Stimulated activated CD8-positive, alpha-beta memory T cell treated with anti-CD3 and anti-CD28 coated beads, Interleukin-7, amount 100 ng/mL, for 48 hours (primary cell): Measurements from ENCODE around the gene DNASE2B.

Experiments used
- DNase-seq, 2 donors: peaks; one replicate each; pipeline ENCODE4 v3.0.0-alpha.2; 2020; ENCODE audit warnings: low read depth in 1 of 2; ENCODE audit errors: extremely low read depth in 1 of 2

DNASE2B gene

DNA sequence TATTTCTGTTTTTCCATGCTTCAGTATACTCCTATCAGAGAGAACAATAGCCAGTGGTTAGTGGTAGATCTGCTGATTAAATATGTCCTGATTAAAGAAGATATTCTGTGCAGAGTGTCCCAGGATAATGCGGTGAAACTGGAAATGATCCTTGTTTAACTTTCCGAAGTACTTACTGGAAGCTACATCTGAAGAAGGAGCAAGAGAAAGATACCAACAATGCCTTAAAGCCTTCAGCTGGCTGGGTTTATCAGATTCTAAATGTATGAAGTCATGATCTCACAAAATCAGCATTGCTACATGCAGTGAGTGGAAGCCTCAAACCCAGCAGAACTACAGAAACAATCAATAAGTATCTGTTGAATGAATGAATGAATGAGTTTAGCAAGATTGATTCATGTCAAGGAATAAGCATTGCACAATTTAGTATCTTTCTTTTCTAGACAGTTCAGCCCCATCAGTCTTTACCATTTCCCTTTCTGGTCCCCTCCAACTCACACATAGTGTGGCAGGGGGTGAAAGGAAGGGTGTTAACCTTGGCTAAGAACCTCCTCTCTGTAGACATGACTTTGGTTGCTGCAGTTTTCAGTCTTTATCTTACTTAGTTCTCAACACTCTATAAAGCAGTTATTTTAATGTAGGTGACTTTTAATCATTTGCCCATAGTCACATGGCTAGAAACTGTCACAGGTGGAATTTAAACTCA lies 24.7 kb upstream of the DNASE2B start:
- no peak for DNase-seq

DNA sequence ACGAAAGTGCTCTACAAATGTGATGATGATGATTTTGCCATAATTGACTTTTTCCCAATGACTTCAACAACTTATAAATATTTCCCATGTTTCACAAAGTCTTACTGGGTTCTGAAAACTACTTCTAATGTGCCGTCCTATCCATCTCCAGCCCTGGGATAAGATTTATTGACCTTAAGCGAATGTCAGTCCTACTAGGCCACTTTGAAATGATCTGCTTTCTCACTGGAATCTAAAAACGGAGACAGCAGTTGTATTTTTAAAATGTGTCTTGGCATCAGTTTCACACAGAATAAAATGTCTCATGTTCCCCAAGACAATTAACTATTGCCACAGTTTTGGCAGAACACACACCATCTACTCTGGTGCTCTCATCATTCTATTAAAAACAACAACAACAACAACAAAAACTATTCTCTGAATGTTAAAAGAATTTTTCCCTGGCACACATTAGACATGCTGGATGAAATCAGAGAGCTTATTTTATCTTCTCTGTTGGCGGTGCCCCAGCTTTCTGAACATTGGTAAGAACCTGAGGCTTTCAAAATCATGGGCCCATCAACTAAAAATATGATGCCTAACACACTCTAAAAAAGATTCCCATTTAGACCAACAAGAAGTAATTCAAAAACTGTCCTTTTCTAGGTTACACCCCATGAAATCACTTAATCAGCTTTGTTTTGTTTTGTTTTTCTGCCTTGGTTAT lies 23.1 kb upstream of the DNASE2B start:
- DNase-seq, result no peak

DNA sequence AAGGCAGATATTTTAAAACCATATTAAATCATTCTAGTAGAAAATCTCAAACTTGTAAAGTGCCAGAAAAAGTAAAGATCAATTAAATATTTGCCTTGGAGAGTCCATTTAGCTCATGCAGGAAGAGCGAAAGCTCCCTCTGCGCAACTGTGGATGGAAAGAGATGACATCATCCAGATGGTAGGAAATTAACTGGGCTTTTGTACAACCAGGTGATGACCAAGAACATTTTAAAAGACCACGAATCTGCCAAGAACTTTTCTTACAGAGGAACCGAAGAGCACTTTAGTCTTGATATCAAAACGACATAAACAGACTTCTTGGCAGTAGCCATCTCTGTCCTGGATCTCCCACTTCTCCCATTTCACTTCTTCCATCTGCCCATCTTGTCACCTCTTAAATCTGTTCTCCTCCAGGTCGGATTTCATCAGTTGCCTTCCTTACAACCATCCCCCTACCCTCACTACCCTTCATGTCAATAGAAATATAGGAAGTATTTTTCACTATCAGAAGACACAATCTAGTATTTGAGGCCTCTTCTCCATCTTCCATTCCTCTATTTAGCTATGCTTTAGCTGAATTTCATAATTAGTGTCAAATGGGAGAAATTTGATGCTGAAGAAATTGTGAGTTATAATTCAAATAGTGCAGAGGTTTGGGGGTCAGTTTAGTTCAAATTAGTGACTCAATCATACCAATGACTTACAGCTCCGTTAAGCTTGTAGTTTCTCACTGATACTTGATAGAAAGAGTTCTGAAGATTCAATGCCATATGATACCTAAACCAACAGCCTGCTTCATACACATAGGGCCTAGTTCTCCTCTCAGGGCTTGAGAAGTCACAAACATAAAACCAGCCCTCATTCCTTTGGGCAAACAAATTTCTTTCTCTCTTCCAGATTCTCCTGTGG lies 22.0 kb upstream of the DNASE2B start:
- DNase-seq, result no peak

DNA sequence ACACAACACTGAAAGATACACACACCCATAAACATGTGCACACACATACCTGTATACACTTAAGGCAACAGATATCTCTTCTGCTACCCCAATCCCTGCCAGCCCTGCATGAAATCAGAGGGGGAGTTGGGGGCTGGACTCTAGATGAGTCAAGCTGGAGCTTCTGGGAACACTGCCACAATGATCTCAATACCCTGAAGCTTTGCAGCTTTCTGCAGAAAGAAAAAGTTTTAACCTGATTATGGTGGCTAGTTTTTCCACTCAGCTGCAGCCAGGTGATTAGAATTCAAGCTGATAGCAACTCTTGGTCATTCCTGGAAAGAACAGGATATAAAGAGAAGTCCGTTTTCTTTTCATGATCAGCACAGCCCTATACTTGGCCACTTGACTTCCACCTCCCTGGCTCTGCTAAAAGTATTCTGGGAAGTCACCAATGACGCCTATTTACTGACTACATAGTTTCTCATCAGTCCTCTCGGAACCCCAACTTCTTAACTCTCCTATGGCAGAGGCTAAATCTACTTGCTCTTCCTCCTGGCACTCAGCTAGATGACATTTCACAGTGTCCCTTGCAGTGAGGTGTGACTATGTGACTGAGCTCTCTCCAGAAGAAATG lies 20.7 kb upstream of the DNASE2B start:
- no peak for DNase-seq

DNA sequence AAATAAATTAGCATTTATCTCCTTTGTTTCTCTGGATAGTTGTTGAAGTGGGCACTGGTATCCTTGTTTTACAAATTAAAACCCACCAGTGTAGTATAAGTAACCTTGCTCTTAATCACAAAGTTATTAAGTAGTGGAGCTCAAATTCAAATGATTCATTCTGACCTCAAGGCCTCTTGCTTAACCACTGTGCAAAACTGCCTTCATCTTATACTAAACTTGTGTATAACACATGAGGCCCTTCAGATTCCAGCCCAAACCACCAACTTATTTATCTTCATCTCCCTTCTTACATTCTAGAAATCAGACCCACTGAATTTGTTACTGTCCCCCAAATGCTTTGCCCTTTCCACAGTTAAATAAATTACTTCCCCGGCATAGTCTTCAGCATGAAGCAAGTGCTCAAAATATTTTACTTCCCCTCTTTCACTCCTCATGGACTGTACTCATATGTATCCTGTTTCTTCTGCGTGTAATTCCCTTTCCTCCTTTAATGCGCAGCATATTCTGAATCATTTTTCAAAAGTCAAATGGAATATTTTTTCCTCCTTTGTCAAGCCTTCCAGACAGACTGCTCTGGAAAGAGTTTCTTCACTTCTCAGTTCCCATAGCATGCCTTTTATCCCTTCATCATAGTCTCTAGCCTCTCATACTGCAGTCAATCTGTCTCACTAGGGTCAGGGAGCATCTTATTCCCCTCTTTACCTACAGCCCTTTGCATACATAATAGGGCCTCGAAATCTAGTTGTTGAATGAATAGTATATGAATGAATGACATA lies 19.0 kb upstream of the DNASE2B start:
- no peak for DNase-seq

DNA sequence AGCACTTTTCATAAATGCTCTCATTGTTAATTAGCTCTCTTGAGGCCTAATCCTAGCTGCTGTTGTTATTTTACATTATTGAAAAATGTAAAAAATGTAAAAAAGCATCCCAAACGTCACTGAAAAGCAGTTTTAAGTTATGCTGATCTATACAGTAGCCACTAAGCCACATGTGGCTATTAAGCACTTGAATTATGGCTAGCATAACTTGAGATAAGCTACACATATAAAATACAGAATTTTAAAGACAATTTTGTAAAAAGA lies 18.4 kb upstream of the DNASE2B start:
- DNase-seq, result no peak

DNA sequence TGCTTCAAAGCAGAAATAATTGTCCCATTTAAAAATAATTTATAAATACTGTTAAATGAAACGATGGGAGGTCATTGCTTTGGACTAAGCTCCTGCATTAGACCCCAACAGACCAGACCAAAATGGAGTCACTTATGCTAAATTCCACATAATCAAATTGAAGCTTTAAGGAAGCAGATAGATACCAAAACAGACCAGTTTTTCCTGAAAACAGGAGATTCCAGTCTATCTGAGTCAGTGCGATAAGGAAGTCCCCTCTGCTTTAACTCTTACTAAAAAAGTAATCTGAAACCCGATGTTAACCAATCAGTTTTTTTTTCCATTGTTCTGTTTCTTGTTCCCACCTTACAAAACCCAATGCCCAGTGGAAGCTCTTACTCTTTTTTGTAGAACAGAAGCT lies 16.2 kb upstream of the DNASE2B start:
- DNase-seq, result no peak

DNA sequence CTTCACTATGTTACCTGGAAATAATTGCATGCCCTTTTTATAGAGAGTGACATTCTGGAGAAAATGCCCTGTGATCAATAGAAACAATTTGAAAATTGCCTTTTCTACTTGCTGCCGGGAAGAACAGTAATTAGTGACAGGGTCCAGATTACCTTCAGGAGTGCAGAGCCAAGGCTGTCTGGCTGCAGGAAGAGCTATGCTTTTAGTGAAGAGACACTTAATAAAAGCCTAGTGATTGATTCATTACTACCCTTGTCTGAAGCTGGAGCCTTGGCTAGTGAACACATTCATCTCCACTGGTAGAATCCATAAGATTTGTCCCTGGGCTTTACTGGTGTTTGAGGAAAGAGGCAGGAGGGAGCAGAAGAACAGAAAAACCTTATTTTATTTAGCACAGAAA lies 12.9 kb upstream of the DNASE2B start:
- DNase-seq, result no peak

DNA sequence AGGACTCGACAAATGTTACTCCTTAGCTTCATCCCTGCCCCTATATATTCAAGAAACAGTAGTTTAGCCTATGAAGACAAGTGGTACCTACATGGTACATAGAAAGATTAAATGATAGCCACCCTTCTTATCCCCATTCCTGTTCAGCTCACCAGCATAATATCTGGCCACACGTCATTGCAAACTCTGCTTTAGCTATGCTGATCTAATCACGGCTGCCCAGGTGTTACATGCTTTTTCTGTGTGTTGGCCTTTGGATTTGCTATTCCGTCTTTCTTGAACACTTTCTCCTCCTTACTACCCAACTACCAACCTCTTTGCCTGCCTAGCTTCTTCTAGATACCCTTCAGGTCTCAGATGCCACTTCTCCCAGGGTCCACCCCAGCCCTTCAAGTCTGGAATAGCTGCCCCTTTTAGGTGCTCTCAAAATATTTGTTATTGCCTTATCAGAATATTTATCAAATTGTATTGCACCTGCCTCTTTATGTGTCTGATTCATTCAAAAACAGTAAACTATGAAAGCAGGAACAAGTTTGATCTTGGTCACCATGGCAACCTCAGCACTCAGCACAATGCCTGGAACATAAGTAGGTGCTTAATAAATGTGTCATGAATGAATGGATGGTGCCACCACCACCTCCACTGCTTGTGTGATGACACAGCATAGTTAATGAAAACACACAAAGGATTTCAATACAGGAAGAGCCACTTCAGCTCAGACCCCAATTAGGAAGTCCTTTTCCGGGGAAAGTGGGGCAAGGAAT lies 11.4 kb upstream of the DNASE2B start:
- DNase-seq, result no peak

DNA sequence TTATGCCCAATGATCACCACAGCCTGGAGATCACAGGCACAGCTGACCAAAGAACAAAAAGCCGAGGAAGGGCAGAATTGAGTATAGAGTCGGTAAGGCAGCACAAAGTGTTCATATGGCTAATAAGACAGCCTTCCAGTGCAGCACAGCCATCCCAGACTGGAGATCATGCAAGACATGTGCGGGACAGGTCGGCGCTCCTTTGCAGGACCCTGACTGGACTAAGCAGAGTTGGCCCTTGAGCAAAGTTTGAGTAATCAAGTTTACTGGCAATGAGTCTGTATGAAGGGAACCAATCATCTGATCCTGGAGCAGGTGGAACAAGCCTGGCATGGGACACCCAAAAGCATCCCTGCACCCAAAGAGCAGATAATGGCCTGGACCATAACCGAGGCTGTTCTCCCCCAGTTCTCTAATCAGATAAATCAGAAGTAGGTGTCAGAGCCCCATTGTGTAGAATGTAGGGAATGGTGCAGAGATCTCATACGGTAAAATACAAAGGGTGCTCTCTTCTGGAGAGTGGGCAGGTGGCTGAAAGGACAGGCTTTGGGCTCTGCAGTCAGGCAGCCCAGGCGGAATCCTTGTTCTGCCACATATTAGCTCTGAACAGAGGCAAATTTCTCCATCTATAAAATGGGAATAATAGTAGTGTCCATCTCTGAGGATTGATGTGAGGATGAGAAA lies 10.7 kb upstream of the DNASE2B start:
- no peak for DNase-seq

DNA sequence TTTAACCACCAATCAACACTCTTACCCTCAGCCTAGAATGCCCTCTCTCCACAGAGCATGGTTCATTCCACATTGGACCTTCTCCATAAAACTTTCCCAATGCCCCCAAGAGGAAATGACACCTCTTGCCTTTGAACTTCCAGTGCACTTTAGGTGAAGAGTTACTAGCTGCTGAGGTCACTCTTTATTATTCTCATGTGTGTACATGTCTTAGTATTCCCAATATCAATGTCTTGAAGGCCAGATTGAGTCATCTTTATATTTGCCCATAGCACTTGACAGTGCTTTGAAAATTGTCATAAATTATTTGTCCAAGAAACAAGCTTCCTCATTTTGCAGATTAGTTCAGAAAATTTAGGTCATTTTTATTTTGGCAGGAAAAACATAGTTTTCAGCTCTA lies 8.1 kb upstream of the DNASE2B start:
- DNase-seq, result no peak

DNA sequence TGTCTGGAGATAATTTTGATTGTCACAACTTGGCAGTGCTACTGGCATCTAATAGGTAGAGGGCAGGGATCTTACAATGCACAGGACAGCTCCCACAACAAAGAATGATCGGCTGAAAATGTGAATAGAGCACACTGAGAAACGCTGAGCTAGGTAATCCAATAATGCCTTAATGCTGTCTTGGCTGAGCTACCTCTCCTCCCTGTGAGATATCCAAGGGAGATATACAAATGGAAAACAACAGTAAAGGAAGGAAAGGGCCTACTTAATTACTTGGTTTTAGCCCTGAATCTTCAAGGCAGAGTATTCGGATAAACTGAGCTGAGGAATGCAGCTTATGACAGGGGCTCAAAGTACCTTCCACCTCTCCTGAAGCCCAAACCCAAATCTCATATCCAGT lies 2.9 kb downstream of the DNASE2B start:
- DNase-seq, result no peak

DNA sequence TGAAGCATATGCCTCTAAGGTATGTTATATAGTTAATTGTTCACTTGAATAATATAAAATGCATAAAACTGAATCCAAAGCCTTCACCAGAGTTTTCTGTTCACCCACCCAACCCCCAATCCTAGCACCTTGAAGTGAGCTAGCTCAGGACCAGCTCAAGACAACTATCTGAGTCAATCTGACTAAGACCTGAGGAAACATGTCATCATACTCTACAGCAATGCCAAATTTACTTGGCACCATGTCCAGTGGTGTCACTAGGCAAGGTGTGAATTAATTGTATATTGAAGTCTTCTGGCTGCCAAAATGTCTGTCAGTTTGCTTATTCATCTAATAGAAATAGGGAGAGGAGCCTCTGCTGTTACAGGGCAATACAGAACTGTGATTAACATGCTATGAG lies 3.8 kb downstream of the DNASE2B start:
- no peak for DNase-seq

DNA sequence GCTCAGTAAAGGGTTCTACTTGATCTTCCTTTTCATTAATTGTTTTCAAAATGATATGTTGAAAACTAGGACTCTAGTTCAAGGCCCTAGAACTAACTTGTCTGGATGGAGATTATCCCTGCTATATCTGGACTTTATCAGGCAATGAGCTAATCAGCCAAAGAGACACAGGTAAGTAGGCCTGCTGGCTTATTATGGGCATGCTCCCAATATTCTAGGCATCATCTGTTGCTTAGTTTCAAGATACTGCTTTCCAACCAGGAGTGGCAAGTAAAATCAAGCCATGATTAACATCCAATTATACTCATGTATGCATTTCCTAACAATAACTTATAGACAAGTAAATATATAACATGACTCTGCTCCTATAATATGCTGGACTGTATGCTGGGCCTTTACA lies 4.2 kb downstream of the DNASE2B start:
- no peak for DNase-seq

DNA sequence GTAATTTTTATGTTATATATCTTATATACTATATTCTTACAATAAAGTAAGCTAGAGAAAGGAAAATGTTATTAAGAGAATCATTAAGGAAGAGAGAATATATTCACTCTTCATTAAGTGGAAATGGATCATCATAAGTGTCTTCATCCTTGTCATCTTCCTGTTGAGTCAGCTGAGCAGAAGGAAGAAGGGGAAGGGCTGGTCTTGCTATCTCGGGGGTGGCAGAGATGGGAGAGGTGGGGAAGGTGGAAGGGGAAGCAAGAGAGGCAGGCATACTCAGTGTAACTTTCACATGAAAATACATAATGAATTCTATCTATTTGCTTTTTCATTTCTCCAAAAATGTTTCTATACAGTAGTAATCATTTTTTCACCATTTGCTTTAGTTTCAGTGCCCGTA lies 5.1 kb downstream of the DNASE2B start:
- DNase-seq, result no peak

DNA sequence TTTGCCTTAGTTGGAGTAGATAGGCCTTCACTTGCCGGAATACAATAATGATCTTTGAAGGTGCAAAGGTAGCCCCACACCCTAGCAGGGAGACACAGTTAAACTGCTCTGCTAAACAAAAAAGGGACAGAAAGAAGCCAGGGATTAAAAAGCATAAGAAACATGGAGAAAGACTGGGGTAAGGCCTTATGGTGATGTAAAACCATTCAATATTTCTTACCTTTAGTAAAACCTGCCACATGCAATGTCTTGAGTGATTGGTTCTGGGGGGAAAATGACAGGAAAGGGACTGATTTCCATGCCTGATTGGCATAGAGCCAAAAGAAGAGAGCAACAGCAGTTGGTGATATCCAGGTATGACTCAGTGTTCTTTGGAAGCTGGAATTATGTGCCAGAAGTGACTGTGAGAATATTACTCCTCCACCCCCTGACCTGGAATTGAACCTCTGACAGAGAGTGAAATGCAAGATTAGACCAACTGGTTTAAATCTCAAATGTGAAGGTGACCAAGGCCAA lies 8.1 kb downstream of the DNASE2B start:
- no peak for DNase-seq

DNA sequence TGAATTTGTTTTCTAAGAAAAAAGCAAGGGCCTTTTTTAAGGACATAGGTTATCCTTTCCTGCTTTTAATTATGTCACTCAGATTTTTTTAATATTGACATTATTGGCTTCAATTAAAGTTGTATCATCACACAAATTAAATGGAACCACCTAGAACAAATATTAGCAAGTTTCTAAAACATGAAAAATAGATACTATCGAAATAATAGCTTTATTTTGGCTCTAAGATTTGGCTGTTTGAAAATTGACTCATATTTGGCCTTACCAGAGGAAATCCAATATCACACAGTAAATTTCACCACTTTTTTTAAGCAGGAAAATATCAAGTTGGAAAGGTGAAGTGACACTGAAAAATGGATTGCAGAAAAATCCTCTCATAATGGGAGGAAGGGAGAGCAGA lies 9.2 kb downstream of the DNASE2B start:
- DNase-seq, result no peak

DNA sequence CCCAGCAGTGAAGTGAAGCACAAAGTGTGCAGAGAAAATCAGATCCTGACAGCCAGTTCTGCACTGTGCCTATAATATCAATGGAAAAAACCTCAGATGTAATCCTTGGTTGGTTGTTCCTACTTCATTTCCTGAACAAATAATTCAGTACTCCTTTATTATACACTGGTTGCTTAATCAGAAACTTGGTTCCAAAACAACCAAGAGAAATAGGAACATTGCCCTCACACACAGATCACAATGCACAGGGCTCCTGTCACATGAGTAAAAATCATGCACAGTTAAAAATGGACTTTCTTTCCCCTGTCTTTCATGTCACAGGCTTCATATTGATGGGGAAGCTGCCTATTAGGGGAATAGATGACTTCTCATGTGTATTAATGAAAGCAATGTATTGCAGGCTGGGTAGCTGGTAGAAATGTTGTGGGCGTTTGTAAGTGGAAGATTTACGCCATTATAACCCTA lies 9.7 kb downstream of the DNASE2B start:
- DNase-seq, result no peak

DNA sequence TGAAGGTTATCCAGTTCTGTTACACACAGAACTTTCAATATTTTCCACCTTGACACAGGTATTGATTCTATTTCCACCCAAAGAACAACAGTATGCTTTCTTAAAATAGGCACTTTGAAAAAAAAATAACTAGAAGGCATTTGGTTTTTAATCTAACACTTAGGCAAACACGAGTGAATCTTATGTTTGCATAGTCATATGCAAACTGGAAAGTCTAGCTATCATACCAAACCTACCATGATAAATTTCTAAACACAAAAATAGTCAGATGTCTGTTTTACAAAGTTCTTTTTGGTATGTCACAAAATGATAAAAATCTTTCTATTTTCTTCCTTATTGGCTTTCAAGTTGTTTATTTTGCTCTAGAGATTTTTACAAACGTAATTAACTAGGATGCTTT lies 11.6 kb downstream of the DNASE2B start:
- DNase-seq, result no peak
